Sigmoid colon (tissue), 7 donors: ENCODE data around the gene AP1M1. TPM values are rescaled to one million over a fixed set of nuclear protein-coding genes. Genes with fewer than 3 reads are reported as not detected.

ENCODE experiments used
- DNase-seq: peaks from one replicate; pipeline ENCODE4 v3.0.0-alpha.2; 2019
- H3K27ac ChIP-seq, 4 donors: fragments of 200-600 bp; sonication (generic); one replicate each; pipeline ENCODE4 v1.5.1; 2016 to 2019; ENCODE audit warnings: mild to moderate bottlenecking in 1 of 4
- H3K27me3 ChIP-seq, 3 donors: fragments of 200-600 bp; sonication (generic); one replicate each; pipeline ENCODE4 v1.5.1; 2019; ENCODE audit warnings: mild to moderate bottlenecking in 1 of 3
- H3K36me3 ChIP-seq, 4 donors: fragments of 200-600 bp; sonication (generic); one replicate each; pipeline ENCODE4 v1.5.1; 2016 to 2019
- H3K4me1 ChIP-seq, 4 donors: fragments of 200-600 bp; sonication (generic); one replicate each; pipeline ENCODE4 v1.5.1; 2017 to 2019
- H3K4me3 ChIP-seq, 4 donors: fragments of 200-600 bp; sonication (generic); one replicate each; pipeline ENCODE4 v1.5.1; 2017 to 2019; ENCODE audit warnings: mild to moderate bottlenecking in 2 of 4, moderate library complexity in 1 of 4
- H3K9me3 ChIP-seq, 4 donors: fragments of 200-600 bp in 3 of 4; sonication (generic) in 3 of 4; one replicate each; pipeline versions ENCODE4 v1.5.1 to v1.6.1; 2013 to 2019
- EP300 ChIP-seq, 4 donors: sonication (generic); formaldehyde crosslinking; IDR thresholded peaks; one replicate each; pipeline ENCODE4 v1.6.1; 2017; ENCODE audit warnings: antibody characterized with exemption in 4 of 4
- POLR2A ChIP-seq, 2 donors: fragments of 450-650 bp; IDR thresholded peaks; one replicate each; pipeline ENCODE4 v1.6.1; 2016; ENCODE audit warnings: antibody characterized with exemption in 2 of 2, mild to moderate bottlenecking in 2 of 2, moderate library complexity in 2 of 2
- POLR2AphosphoS5 ChIP-seq, 4 donors: sonication (generic); formaldehyde crosslinking; IDR thresholded peaks; one replicate each; pipeline ENCODE4 v1.6.1; 2017; ENCODE audit warnings: antibody characterized with exemption in 4 of 4
- WGBS, 2 donors: extraction: QIAGEN DNeasy Blood & Tissue Kit; methylation state at CpG; one replicate each; pipeline ENCODE4 v1.1.7; 2013; 5-methylcytosine and 5-hydroxymethylcytosine counted together
- intact Hi-C: fragments of 100-400 bp; cut with DNase I; formaldehyde crosslinking; loops from one replicate; pipeline ENCODE4 v1.15.1; 2023
- polyA plus RNA-seq, 3 donors: library from polyadenylated mRNA; stranded (reverse); fragments of 200-250 nt; gene quantifications; one replicate each; pipeline ENCODE4 v1.2.3, GENCODE V29; 2013
- total RNA-seq, 4 donors: library from RNA; depleted of rRNA; stranded (reverse); fragments of >200 nt; gene quantifications; one replicate each; pipeline ENCODE4 v1.1.0, GENCODE V29; 2016
- TF ChIP-seq, protein P1 (sequence below), 4 experiments: fragments of 450-650 bp in 3 of 4; fragments of 200-600 bp in 1 of 4; IDR thresholded peaks; one replicate each; pipeline ENCODE4 v1.5.1; 2016 to 2019; ENCODE audit warnings: antibody characterized with exemption in 4 of 4, mild to moderate bottlenecking in 3 of 4, moderate library complexity in 2 of 4
- donor health status: healthy with polysubstance abuse.
- donor health status: Bipolar disorder and iron deficiency.
- donor health status: healthy.

AP1M1 gene
- total and polyA plus RNA-seq, 7 donors = 18.7 to 63.7 (median 57.1) TPM

DNA sequence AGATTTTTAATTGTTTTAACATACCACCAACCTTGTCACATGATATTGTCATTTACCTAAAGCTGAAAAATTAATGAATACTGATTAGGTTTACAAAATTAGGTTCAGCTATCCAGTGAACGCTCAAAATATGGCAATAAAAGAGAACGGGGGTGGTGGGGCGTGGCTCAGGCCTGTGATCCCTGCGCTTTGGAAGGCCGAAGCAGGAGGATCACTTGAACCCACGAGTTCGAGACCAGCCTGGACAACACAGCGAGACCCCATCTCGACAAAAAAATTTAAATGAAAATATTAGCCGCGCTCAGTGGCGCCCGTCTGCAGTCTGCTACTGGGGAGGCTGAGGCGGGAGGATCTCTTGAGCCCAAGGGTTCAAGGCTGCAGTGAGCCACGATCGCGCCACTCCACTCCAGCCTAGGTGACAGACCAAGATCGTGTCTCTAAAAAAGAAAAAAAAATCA lies 13.0 kb upstream of the AP1M1 start:
- Histone ChIP-seq H3K9me3 (no peaks in the 10 kb centered on the region), H3K4me3 (peak overlapping the region; percentile 81 to 90 (median 83)), H3K4me1 (peaks cover 0 to 25% (median 21%) of the 10 kb centered on the region in 4 donors), H3K27ac (peak overlapping the region; percentile 83 to 87 (median 84)), H3K27me3 (no peaks in the 10 kb centered on the region), H3K36me3 (peaks cover 0 to 21% (median 0%) of the 10 kb centered on the region in 4 donors)
- intact Hi-C loops = loop anchor here (1.0 to 5.0 kb wide), 3 partner anchors 13 to 347 kb away; partner anchors contain the start of genes AP1M1 and RAB8A
- DNase-seq = no peak
- 37 to 41% methylated on average over 18 of the region's 18 CpGs for WGBS, 2 donors
- no peak for TF ChIP-seq EP300 (IDR thresholded peaks at IDR 0.05)
- TF ChIP-seq, protein P1, sequence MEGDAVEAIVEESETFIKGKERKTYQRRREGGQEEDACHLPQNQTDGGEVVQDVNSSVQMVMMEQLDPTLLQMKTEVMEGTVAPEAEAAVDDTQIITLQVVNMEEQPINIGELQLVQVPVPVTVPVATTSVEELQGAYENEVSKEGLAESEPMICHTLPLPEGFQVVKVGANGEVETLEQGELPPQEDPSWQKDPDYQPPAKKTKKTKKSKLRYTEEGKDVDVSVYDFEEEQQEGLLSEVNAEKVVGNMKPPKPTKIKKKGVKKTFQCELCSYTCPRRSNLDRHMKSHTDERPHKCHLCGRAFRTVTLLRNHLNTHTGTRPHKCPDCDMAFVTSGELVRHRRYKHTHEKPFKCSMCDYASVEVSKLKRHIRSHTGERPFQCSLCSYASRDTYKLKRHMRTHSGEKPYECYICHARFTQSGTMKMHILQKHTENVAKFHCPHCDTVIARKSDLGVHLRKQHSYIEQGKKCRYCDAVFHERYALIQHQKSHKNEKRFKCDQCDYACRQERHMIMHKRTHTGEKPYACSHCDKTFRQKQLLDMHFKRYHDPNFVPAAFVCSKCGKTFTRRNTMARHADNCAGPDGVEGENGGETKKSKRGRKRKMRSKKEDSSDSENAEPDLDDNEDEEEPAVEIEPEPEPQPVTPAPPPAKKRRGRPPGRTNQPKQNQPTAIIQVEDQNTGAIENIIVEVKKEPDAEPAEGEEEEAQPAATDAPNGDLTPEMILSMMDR (IDR thresholded peaks at IDR 0.05) = peak in 1 of 4 experiments; percentile 19

DNA sequence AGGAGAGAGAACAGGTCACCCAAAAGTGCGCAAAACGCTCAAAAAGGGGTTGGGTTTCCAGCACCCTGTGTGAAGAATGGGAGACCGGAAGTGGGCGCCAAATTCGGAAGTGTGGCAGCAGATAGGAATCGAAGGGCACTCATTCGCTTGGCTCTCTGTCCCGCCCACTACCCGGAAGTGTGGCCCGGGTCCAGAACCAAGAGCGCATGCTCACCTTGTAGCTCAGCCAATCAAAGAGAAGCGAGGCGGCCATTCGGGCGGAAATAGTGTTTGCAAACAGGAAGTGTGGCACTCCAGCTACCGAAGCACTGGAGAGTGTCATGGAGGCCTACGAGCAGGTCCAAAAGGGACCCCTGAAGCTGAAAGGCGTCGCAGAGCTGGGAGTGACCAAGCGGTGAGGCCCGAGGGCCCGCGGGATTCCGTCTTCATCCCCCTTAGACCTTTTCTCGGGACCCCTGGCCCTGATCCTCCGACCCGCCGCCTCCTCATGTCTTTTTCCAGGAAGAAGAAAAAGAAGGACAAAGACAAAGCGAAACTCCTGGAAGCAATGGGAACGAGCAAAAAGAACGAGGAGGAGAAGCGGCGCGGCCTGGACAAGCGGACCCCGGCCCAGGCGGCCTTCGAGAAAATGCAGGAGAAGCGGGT lies 12.5 kb upstream of the AP1M1 start, which contains the start of gene FAM32A:
Gene FAM32A (plus strand): TSS at position 288 of the 645 bp plus-strand sequence. CDS start 33 bp downstream, at position 321.
- no peaks in the 10 kb centered on the region for H3K9me3 ChIP-seq
- DNase-seq = peak; percentile 100
- H3K27me3 ChIP-seq = no peaks in the 10 kb centered on the region
- H3K4me1 ChIP-seq = peaks cover 0 to 25% (median 21%) of the 10 kb centered on the region in 4 donors
- H3K4me3 ChIP-seq = peak within 1 kb of the TSS; percentile 81 to 90 (median 83)
- H3K27ac ChIP-seq = peak within 1 kb of the TSS; percentile 83 to 87 (median 84)
- TF ChIP-seq POLR2A (IDR thresholded peaks at IDR 0.05) = peak; percentile 74 to 78
- TF ChIP-seq, protein P1 (IDR thresholded peaks at IDR 0.05) = no peak
- peak; percentile 83 to 96 (median 94) for TF ChIP-seq POLR2AphosphoS5 (IDR thresholded peaks at IDR 0.05)
- no peak for TF ChIP-seq EP300 (IDR thresholded peaks at IDR 0.05)
- peaks cover 0 to 26% (median 2%) of the 10 kb centered on the region in 4 donors for H3K36me3 ChIP-seq
- 0% methylated on average over 39 of the region's 39 CpGs for WGBS, 2 donors
- intact Hi-C loops = loop anchor here (1.0 to 5.0 kb wide), 3 partner anchors 12 to 348 kb away; partner anchors contain the start of genes AP1M1 and RAB8A

DNA sequence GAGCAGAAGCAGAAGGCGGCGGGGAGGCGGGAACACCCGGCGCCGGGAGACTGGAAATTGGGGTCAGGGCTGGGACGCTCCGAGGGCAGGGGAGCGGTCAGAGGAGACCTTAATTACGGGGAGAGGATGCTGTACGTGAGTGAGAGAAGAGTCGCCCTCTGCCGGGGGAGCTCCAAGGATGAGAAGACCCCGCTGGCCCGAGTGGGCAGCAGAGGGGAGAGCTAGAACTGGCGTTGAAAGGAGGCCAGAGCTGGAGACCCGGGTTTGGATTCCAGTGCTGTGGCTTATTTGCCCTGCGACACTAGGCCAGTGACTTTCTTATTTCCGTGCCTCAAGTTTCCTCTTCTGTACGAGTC lies 12.0 kb upstream of the AP1M1 start:
- WGBS, 2 donors = 0 to 1% methylated on average over 20 of the region's 20 CpGs
- intact Hi-C loops = loop anchor here (1.0 to 5.0 kb wide), 3 partner anchors 12 to 348 kb away; partner anchors contain the start of genes AP1M1 and RAB8A
- Histone ChIP-seq H3K27me3 (no peaks in the 10 kb centered on the region), H3K36me3 (peaks cover 0 to 31% (median 7%) of the 10 kb centered on the region in 4 donors), H3K9me3 (no peaks in the 10 kb centered on the region), H3K4me1 (peaks cover 0 to 25% (median 21%) of the 10 kb centered on the region in 4 donors), H3K4me3 (peak overlapping the region; percentile 81 to 90 (median 83)), H3K27ac (peak overlapping the region; percentile 83 to 87 (median 84))
- no peak for DNase-seq
- no peak for TF ChIP-seq POLR2A (IDR thresholded peaks at IDR 0.05)
- TF ChIP-seq POLR2AphosphoS5 (IDR thresholded peaks at IDR 0.05) = no peak
- TF ChIP-seq, protein P1 (IDR thresholded peaks at IDR 0.05) = peak in 1 of 4 experiments; percentile 11

DNA sequence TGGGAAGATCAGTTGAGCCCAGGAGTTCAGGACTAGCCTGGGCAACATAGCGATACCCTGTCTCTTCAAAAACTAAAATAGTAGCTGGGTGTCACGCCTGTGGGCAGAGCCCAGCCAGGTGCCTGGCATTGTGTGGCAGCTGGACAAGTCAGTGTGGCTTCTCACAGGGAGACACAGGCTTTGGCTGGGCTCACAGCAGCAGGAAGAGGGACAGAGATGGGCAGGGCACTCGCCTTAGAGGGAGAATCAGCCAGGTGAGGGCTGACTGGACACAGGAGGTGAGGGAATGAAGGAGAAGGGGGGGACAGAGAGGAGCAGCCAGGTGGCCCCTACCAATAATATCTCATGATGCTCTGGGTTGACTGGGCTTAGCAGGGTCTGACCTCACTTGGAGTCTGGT lies 9.2 kb upstream of the AP1M1 start:
- 95 to 97% methylated on average over 3 of the region's 3 CpGs for WGBS, 2 donors
- no peaks in the 10 kb centered on the region for H3K27me3 ChIP-seq
- peaks cover 0 to 25% (median 21%) of the 10 kb centered on the region in 4 donors for H3K4me1 ChIP-seq
- intact Hi-C loops = loop anchor here (5.0 kb wide), 2 partner anchors 76 to 351 kb away; partner anchors contain the start of gene RAB8A
- H3K36me3 ChIP-seq = peaks cover 7 to 59% (median 23%) of the 10 kb centered on the region in 4 donors
- DNase-seq = no peak
- TF ChIP-seq, protein P1 (IDR thresholded peaks at IDR 0.05) = no peak
- no peak for TF ChIP-seq POLR2AphosphoS5 (IDR thresholded peaks at IDR 0.05)
- no peak for TF ChIP-seq EP300 (IDR thresholded peaks at IDR 0.05)
- no peak for TF ChIP-seq POLR2A (IDR thresholded peaks at IDR 0.05)
- no peak overlapping the region for H3K4me3 ChIP-seq
- H3K9me3 ChIP-seq = no peaks in the 10 kb centered on the region
- H3K27ac ChIP-seq = no peak overlapping the region
